ENCODE results near the gene NOP16. TPM values are rescaled to one million over a fixed set of nuclear protein-coding genes. Genes with fewer than 3 reads are reported as not detected.

NOP16 gene
- total and polyA plus RNA-seq, 8 donors = 4.7 to 23.2 (median 10.2) TPM

DNA sequence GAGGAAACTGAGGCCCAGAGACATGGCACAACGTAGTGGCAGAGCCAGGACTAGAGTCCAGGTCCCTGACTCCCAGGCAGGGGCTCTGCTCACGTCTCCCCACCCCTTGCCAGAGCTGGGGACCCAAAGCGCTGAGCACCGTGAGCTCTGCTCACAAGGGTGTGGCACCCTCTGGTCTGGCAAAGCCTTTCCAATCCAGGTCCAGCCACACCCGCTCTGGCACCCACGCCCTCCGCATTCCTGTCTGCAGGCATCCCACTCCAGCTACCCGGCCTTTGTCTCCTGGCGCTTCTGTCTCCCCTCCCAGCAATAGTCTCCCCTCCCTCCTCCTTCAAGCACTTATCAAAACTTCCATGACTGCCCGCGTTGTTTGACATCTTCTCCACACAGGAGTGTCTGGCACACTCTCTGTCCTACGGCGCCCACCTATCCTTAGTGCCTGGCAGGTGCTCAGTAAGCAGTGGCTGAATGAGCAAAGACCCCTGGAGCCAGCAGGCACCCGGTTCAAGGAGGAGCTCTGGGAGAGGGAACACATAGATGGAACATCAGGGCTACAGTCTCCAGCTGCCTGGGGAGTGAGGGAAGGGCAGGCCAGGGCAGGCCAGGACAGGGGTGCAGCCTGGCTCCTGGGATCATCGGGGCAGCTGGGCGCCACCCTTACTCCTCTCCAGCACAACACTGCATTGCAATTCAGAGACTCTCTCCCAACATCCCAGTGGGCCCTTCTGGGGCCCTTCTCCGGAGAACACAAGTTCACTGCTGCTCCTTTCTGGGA is 12.2 kb upstream of the NOP16 start:
- no peak for FAIRE-seq
- peak in 1 of 4 donors; percentile 33 for ATAC-seq
- no peak overlapping the region for H3K27ac ChIP-seq
- no peaks in the 10 kb centered on the region for H3K27me3 ChIP-seq
- peak in 1 of 6 donors; percentile 46 for DNase-seq
- intact Hi-C loops (cut with DNase I) = no loop called here
- no peaks in the 10 kb centered on the region for H3K9me3 ChIP-seq
- TF ChIP-seq, protein P1, sequence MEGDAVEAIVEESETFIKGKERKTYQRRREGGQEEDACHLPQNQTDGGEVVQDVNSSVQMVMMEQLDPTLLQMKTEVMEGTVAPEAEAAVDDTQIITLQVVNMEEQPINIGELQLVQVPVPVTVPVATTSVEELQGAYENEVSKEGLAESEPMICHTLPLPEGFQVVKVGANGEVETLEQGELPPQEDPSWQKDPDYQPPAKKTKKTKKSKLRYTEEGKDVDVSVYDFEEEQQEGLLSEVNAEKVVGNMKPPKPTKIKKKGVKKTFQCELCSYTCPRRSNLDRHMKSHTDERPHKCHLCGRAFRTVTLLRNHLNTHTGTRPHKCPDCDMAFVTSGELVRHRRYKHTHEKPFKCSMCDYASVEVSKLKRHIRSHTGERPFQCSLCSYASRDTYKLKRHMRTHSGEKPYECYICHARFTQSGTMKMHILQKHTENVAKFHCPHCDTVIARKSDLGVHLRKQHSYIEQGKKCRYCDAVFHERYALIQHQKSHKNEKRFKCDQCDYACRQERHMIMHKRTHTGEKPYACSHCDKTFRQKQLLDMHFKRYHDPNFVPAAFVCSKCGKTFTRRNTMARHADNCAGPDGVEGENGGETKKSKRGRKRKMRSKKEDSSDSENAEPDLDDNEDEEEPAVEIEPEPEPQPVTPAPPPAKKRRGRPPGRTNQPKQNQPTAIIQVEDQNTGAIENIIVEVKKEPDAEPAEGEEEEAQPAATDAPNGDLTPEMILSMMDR (IDR thresholded peaks at IDR 0.05) = no peak
- 83 to 84% methylated on average over 17 of the region's 17 CpGs for WGBS, 2 donors
- no peak overlapping the region for H3K4me3 ChIP-seq
- no peaks in the 10 kb centered on the region for H3K36me3 ChIP-seq
- H3K4me1 ChIP-seq = no peaks in the 10 kb centered on the region

DNA sequence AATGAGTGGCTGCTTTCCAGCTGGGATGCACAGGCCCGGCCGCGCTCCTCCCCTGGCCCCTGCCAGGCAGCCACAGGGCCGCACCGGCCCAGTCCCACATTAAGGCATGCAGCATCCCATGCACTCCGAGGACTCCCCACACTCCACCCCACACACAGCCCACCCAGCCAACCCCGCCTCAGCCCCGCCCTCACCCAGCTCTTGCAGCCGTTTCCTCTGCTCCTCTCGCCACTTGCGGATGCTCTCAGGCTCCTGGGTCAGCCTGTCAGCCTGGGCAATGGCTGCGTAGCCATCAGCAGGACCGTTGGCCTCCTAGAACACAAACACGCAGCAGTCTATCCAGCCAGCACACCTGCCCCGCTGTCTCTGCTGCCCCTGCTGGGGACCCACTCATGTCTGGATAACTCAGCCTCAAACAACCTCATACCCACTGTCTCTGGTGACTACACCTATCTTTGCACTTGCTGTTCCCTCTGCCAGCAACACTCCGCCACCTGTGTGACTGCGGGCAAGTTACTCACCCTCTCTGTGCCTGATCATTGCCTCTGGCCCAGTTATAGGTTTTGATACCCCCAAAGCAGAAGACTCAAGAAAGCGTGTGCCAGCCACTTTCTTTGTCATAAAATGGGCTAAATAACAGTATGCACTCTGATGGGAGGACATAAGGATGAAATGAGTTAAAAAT is 9.5 kb upstream of the NOP16 start:
- Histone ChIP-seq H3K36me3 (peaks cover 0 to 5% (median 0%) of the 10 kb centered on the region in 3 donors), H3K9me3 (no peaks in the 10 kb centered on the region), H3K27ac (no peak overlapping the region), H3K27me3 (no peaks in the 10 kb centered on the region), H3K4me3 (no peak overlapping the region), H3K4me1 (no peaks in the 10 kb centered on the region)
- TF ChIP-seq, protein P1 (IDR thresholded peaks at IDR 0.05) = no peak
- WGBS, 2 donors = 94 to 95% methylated on average over 13 to 18 of the region's 18 CpGs
- intact Hi-C loops (cut with DNase I) = no loop called here
- DNase-seq = peak in 1 of 6 donors; percentile 50
- ATAC-seq = no peak
- no peak for FAIRE-seq

DNA sequence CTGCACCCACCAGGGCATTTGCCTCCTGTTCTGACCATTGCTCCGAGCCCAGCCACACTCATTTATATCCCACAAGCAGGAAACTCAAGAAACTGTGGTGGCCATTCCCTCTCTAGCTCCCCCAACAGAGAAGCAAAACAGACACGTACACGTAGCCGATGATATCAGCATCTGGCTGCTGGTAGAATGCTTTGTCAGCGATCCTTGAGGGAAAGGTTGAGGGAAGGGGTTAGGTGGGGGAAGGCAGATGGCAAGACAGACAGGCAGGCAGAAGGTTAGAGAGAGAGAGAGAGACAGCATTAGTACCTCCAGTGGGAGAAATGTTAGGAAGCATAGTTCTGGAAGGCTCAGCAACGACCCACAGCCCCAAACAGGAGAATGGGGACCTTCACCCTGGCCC is 7.9 kb upstream of the NOP16 start:
- no peak overlapping the region for H3K4me3 ChIP-seq
- TF ChIP-seq, protein P1 (IDR thresholded peaks at IDR 0.05) = no peak
- no peak for DNase-seq
- intact Hi-C loops (cut with DNase I) = no loop called here
- no peak overlapping the region for H3K27ac ChIP-seq
- peaks cover 0 to 5% (median 0%) of the 10 kb centered on the region in 3 donors for H3K36me3 ChIP-seq
- H3K9me3 ChIP-seq = no peaks in the 10 kb centered on the region
- FAIRE-seq = no peak
- H3K4me1 ChIP-seq = no peaks in the 10 kb centered on the region
- H3K27me3 ChIP-seq = no peaks in the 10 kb centered on the region
- 82 to 84% methylated on average over 6 of the region's 6 CpGs for WGBS, 2 donors
- peak in 2 of 4 donors; percentile 19 to 35 for ATAC-seq

DNA sequence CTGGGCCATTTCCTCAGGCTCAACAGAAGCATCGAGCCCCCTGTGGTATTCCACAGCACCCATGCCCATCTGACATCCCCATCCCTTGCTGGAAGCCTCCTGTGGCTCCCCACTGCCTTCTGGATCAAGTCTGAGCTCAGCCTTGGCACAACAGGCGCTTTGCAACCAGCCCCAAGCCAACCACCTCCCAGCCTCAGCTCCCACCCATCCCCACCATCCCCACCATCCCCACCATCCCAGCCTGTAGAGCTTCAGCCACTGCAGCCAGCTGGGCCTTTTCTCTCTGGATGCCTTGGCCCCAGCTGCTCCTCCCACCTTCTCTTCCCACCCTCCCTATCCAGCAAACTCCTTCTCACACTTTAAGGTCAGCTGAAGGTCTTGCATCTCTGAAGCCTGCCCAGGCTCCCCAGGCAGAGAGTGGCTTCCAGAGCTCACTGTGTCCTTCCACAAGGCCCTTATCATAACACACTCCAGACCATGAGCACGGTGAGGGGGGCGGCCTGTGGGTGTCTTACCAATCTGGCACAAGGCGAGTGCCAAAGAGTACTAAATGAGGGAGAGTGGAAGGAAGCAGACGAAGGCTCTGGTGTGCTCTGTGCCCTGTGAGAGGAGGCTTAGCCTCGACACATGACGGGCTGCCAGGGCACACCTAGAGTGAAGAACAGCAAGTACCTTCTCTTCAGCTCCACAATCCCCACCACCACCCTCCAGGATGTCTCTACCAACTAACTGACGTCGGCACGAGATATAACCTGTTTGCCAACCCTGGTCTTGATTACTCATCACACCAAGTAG is 6.7 kb upstream of the NOP16 start:
- no peak overlapping the region for H3K4me3 ChIP-seq
- intact Hi-C loops (cut with DNase I) = no loop called here
- peaks cover 0 to 2% (median 0%) of the 10 kb centered on the region in 3 donors for H3K4me1 ChIP-seq
- no peaks in the 10 kb centered on the region for H3K9me3 ChIP-seq
- DNase-seq (peak in 1 of 6 donors; percentile 39), ATAC-seq (peak in 1 of 4 donors; percentile 22), FAIRE-seq (no peak)
- WGBS, 2 donors = 76 to 78% methylated on average over 11 of the region's 11 CpGs
- no peaks in the 10 kb centered on the region for H3K27me3 ChIP-seq
- no peak overlapping the region for H3K27ac ChIP-seq
- TF ChIP-seq, protein P1 (IDR thresholded peaks at IDR 0.05) = no peak
- peaks cover 0 to 5% (median 0%) of the 10 kb centered on the region in 3 donors for H3K36me3 ChIP-seq
